Esophagus muscularis mucosa (tissue), 4 donors: ENCODE results near the gene BAG2. TPM values are rescaled to one million over a fixed set of nuclear protein-coding genes. Genes with fewer than 3 reads are reported as not detected.

Experiments
- DNase-seq: peaks from one replicate; pipeline ENCODE4 v3.0.0-alpha.2; 2017; ENCODE audit errors: extremely low spot score
- H3K27ac ChIP-seq, 4 donors: fragments of 200-600 bp; sonication (generic); replicated peaks in 1 of 4; 1 replicate in 3 of 4; 2 replicates in 1 of 4; pipeline ENCODE4 v1.5.1; 2016 to 2019; ENCODE audit warnings: mild to moderate bottlenecking in 1 of 4
- H3K27me3 ChIP-seq, 4 donors: fragments of 200-600 bp; sonication (generic); one replicate each; pipeline versions ENCODE4 v1.5.1 to v1.6.0; 2016 to 2019
- H3K36me3 ChIP-seq, 4 donors: fragments of 200-600 bp; sonication (generic); one replicate each; pipeline ENCODE4 v1.5.1; 2016 to 2019
- H3K4me1 ChIP-seq, 4 donors: fragments of 200-600 bp; sonication (generic); one replicate each; pipeline ENCODE4 v1.5.1; 2016 to 2019
- H3K4me3 ChIP-seq, 4 donors: fragments of 200-600 bp; sonication (generic); 1 replicate in 2 of 4; 2 replicates in 2 of 4; pipeline ENCODE4 v1.5.1; 2016 to 2019; ENCODE audit warnings: mild to moderate bottlenecking in 4 of 4, moderate library complexity in 1 of 4
- H3K9me3 ChIP-seq, 4 donors: fragments of 200-600 bp; sonication (generic); 1 replicate in 3 of 4; 2 replicates in 1 of 4; pipeline ENCODE4 v1.5.1; 2016 to 2019
- EP300 ChIP-seq: sonication (generic); formaldehyde crosslinking; IDR thresholded peaks from one replicate; pipeline ENCODE4 v1.6.1; 2017; ENCODE audit warnings: antibody characterized with exemption
- POLR2A ChIP-seq: fragments of 450-650 bp; IDR thresholded peaks from one replicate; pipeline ENCODE4 v1.6.1; 2017; ENCODE audit warnings: antibody characterized with exemption, moderate library complexity, mild to moderate bottlenecking, low read depth
- POLR2AphosphoS5 ChIP-seq, 2 donors: sonication (generic); formaldehyde crosslinking; IDR thresholded peaks; one replicate each; pipeline ENCODE4 v1.6.1; 2017; ENCODE audit warnings: antibody characterized with exemption in 2 of 2
- WGBS: methylation state at CpG from one replicate; pipeline ENCODE4 v1.1.5; 2018; 5-methylcytosine and 5-hydroxymethylcytosine counted together
- intact Hi-C: fragments of 100-400 bp; cut with DNase I; formaldehyde crosslinking; loops from one replicate; pipeline ENCODE4 v1.15.1; 2023
- total RNA-seq, 4 donors: library from RNA; depleted of rRNA; stranded (reverse); fragments of >200 nt; gene quantifications; one replicate each; pipeline versions ENCODE4 v1.1.0 to v1.2.1, GENCODE V29; 2016
- TF ChIP-seq, protein P1 (sequence below), 3 experiments: fragments of 200-600 bp in 2 of 3; fragments of 450-650 bp in 1 of 3; sonication (generic) in 2 of 3; IDR thresholded peaks; one replicate each; pipeline ENCODE4 v1.5.1; 2017 to 2019; ENCODE audit warnings: antibody characterized with exemption in 3 of 3, mild to moderate bottlenecking in 2 of 3, moderate library complexity in 1 of 3

Gene BAG2
- total RNA-seq, 4 donors from 2014 or later: 29.0 to 42.8 (median 39.6) TPM

GRCh38 chr6:57207141-57207540 lies 35.0 kb downstream of the BAG2 start:
- Histone ChIP-seq H3K9me3 (no peaks in the 10 kb centered on the region), H3K27ac (no peak overlapping the region), H3K4me1 (peaks cover 0 to 41% (median 20%) of the 10 kb centered on the region in 4 donors), H3K27me3 (no peaks in the 10 kb centered on the region), H3K36me3 (no peaks in the 10 kb centered on the region), H3K4me3 (no peak overlapping the region)
- TF ChIP-seq, protein P1, sequence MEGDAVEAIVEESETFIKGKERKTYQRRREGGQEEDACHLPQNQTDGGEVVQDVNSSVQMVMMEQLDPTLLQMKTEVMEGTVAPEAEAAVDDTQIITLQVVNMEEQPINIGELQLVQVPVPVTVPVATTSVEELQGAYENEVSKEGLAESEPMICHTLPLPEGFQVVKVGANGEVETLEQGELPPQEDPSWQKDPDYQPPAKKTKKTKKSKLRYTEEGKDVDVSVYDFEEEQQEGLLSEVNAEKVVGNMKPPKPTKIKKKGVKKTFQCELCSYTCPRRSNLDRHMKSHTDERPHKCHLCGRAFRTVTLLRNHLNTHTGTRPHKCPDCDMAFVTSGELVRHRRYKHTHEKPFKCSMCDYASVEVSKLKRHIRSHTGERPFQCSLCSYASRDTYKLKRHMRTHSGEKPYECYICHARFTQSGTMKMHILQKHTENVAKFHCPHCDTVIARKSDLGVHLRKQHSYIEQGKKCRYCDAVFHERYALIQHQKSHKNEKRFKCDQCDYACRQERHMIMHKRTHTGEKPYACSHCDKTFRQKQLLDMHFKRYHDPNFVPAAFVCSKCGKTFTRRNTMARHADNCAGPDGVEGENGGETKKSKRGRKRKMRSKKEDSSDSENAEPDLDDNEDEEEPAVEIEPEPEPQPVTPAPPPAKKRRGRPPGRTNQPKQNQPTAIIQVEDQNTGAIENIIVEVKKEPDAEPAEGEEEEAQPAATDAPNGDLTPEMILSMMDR (IDR thresholded peaks at IDR 0.05): no peak
- no peak for TF ChIP-seq EP300
- no peak for TF ChIP-seq POLR2A
- TF ChIP-seq POLR2AphosphoS5 (IDR thresholded peaks at IDR 0.05): no peak
- WGBS: 85% methylated on average over 2 of the region's 2 CpGs
- intact Hi-C loops: no loop called here
- no peak for DNase-seq

GRCh38 chr6:57207872-57208271 lies 35.7 kb downstream of the BAG2 start:
- H3K27ac ChIP-seq: no peak overlapping the region
- intact Hi-C loops: no loop called here
- no peaks in the 10 kb centered on the region for H3K9me3 ChIP-seq
- H3K4me1 ChIP-seq: peaks cover 0 to 46% (median 21%) of the 10 kb centered on the region in 4 donors
- TF ChIP-seq POLR2AphosphoS5 (IDR thresholded peaks at IDR 0.05) (no peak), POLR2A (no peak), EP300 (no peak)
- TF ChIP-seq, protein P1 (IDR thresholded peaks at IDR 0.05): no peak
- H3K36me3 ChIP-seq: no peaks in the 10 kb centered on the region
- no peaks in the 10 kb centered on the region for H3K27me3 ChIP-seq
- WGBS: 89% methylated on average over 4 of the region's 4 CpGs
- H3K4me3 ChIP-seq: no peak overlapping the region
- no peak for DNase-seq

DNA sequence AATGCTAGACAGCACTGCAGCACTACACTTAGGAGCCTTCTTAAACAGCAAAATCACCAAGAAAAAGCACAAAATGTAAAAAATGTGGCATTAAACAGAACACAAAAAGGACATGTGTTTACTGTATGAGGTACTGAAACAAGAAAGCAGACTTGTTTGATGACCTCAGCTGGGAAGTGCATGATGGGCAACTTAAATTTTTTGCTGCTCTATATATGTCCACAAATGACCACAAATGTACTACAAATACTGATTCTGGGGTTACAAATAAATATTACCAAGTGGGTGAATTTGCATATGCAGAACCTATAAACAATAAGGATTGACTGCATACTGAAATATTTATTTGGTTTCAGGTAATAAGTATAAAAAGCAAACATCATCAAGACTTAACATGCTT lies 36.9 kb downstream of the BAG2 start:
- Histone ChIP-seq H3K27ac (no peak overlapping the region), H3K4me3 (no peak overlapping the region), H3K36me3 (no peaks in the 10 kb centered on the region), H3K9me3 (no peaks in the 10 kb centered on the region), H3K4me1 (peaks cover 0 to 51% (median 26%) of the 10 kb centered on the region in 4 donors), H3K27me3 (no peaks in the 10 kb centered on the region)
- TF ChIP-seq, protein P1 (IDR thresholded peaks at IDR 0.05): no peak
- no peak for TF ChIP-seq POLR2AphosphoS5 (IDR thresholded peaks at IDR 0.05)
- no peak for TF ChIP-seq POLR2A
- TF ChIP-seq EP300: no peak
- DNase-seq: no peak
- intact Hi-C loops: no loop called here

DNA sequence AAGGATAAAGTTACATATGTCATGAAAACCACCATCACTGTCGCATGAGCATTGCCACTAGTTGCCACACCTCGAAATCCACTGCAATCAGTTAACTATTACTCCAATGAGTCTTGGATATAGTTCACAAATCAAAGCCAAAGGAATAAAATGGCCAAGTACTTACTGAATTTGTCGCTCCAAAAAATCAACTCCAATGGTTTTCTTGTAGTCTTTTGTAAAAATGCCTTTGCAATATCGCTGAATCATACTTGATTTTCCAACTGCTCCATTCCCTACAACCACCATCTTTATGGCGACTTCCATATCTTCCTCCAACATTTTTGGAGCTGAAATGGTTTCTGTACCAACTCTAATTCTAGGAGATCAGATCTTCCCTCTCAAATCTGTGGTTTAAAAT lies 37.9 kb downstream of the BAG2 start:
- no peak overlapping the region for H3K4me3 ChIP-seq
- intact Hi-C loops: no loop called here
- no peaks in the 10 kb centered on the region for H3K36me3 ChIP-seq
- H3K4me1 ChIP-seq: peaks cover 0 to 56% (median 30%) of the 10 kb centered on the region in 4 donors
- no peaks in the 10 kb centered on the region for H3K27me3 ChIP-seq
- TF ChIP-seq, protein P1 (IDR thresholded peaks at IDR 0.05): no peak
- TF ChIP-seq POLR2A: no peak
- TF ChIP-seq EP300: no peak
- no peak for TF ChIP-seq POLR2AphosphoS5 (IDR thresholded peaks at IDR 0.05)
- 95% methylated on average over 5 of the region's 5 CpGs for WGBS
- H3K9me3 ChIP-seq: no peaks in the 10 kb centered on the region
- no peak for DNase-seq
- H3K27ac ChIP-seq: no peak overlapping the region

- WGBS: 76% methylated on average over 1 of the region's 1 CpG
- H3K36me3 ChIP-seq: no peaks in the 10 kb centered on the region
- no peaks in the 10 kb centered on the region for H3K27me3 ChIP-seq
- H3K4me1 ChIP-seq: peaks cover 0 to 56% (median 46%) of the 10 kb centered on the region in 4 donors
- TF ChIP-seq POLR2A: no peak
- no peak overlapping the region for H3K4me3 ChIP-seq
- no peak overlapping the region for H3K27ac ChIP-seq
- H3K9me3 ChIP-seq: no peaks in the 10 kb centered on the region
- no peak for DNase-seq
- intact Hi-C loops: no loop called here
These were observed 43.1 kb downstream of the BAG2 start for GRCh38 chr6:57215260-57215659.
